Adipocyte (in vitro differentiated cells): ENCODE measurements around the gene ANKRD52.

Experiments
- DNase-seq: peaks from one replicate; pipeline ENCODE4 v3.0.0-alpha.2; 2015; ENCODE audit warnings: low read depth
- H3K27me3 ChIP-seq: replicated peaks from 2 replicates; pipeline ENCODE4 v1.7.0; 2013; ENCODE audit warnings: mild to moderate bottlenecking, low read length, moderate library complexity; ENCODE audit not compliant: control insufficient read depth, insufficient read depth
- H3K36me3 ChIP-seq: 2 replicates; pipeline ENCODE4 v1.7.0; 2013; ENCODE audit warnings: low read length, mild to moderate bottlenecking, moderate library complexity; ENCODE audit not compliant: control insufficient read depth, insufficient read depth, severe bottlenecking
- H3K4me1 ChIP-seq: 2 replicates; pipeline ENCODE4 v1.7.0; 2013; ENCODE audit warnings: mild to moderate bottlenecking, low read length, moderate library complexity; ENCODE audit not compliant: control insufficient read depth, insufficient read depth
- H3K4me3 ChIP-seq: 2 replicates; pipeline ENCODE4 v1.7.0; 2013; ENCODE audit warnings: mild to moderate bottlenecking, low read length, moderate library complexity
- H3K9ac ChIP-seq: 2 replicates; pipeline ENCODE4 v1.7.0; 2013; ENCODE audit warnings: mild to moderate bottlenecking, low read length, moderate library complexity
- H3K9me3 ChIP-seq: 2 replicates; pipeline ENCODE4 v1.7.0; 2013; ENCODE audit warnings: mild to moderate bottlenecking, low read length, moderate library complexity; ENCODE audit not compliant: control insufficient read depth

The ANKRD52 gene

DNA sequence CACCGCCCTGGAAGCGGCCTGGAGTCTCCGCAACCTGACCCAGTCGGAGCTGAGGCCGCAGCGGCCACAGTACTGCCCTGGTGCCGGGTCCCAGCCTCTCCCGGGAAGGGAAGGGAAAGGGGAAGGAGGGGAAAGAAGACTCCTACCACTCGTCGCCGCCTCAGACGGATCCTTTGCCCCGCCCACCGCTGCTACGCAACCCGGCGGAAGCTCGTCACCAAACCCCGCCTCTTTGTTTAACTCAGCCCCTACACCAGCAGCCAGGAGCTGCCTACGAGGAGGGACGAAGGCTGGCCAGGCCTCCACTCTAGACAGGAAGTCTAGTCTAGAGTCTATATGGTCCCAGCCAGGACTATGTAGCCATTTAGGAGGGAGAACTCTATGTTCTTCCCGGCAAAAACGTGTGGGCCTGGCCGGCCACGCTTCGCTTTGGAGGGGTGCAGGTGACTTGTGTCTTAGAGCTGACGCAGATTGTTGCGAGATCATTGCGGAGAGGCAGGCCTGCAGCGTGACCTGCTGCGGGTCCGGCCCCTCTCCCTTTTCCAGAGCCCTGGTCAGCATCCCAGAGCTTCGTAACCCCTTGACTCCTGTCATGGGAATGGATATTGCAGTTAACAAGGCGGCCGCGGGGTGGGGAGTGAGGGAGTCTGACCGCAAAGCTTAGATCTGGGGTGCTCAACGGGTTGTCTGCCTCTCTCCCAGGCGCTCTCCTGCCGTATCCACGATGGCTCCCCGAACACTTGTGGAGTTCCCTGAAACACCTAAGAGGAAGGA lies 36.2 kb downstream of the ANKRD52 start, which contains the start of gene RNF41:
Gene RNF41, minus strand, starts transcription at position 166 of the 774 bp plus-strand sequence. CDS start 7,875 bp downstream, outside the sequence.
- Histone ChIP-seq H3K4me1 (peaks cover 24% of the 10 kb centered on the region), H3K9ac (peak within 1 kb of the TSS; percentile 98), H3K36me3 (no peaks in the 10 kb centered on the region), H3K27me3 (no peaks in the 10 kb centered on the region), H3K4me3 (peak within 1 kb of the TSS; percentile 95), H3K9me3 (no peaks in the 10 kb centered on the region)
- DNase-seq, result peak; percentile 99

DNA sequence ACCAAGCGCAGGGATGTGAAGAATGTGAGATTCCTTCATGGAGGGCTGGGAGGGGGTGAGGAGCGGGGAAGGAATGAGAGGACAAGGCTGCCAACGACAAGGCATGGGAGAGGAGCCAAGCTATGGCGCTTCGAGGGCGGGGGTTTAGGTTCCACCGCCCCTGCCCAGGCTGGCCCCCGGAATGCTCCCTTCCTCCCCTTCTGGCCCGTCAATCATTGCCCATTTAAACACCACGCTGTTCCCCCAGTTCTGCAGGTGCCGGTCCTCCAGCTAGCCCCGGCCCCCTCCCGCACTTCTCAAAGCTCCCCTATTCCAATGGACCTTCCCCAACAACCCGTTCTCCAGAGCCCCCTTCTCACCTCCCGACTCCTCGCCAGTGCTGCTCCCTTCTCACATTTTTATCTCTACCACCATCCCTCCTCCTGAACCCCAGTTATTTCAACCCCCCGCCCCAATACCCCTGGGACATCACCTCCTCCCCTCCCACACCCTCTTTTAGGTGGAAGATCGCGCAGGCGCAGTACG lies 36.9 kb downstream of the ANKRD52 start:
- Histone ChIP-seq H3K9me3 (no peaks in the 10 kb centered on the region), H3K4me3 (peak overlapping the region; percentile 95), H3K9ac (peak overlapping the region; percentile 98), H3K27me3 (no peaks in the 10 kb centered on the region), H3K36me3 (peaks cover 4% of the 10 kb centered on the region), H3K4me1 (peaks cover 24% of the 10 kb centered on the region)
- DNase-seq, result peak; percentile 94

DNA sequence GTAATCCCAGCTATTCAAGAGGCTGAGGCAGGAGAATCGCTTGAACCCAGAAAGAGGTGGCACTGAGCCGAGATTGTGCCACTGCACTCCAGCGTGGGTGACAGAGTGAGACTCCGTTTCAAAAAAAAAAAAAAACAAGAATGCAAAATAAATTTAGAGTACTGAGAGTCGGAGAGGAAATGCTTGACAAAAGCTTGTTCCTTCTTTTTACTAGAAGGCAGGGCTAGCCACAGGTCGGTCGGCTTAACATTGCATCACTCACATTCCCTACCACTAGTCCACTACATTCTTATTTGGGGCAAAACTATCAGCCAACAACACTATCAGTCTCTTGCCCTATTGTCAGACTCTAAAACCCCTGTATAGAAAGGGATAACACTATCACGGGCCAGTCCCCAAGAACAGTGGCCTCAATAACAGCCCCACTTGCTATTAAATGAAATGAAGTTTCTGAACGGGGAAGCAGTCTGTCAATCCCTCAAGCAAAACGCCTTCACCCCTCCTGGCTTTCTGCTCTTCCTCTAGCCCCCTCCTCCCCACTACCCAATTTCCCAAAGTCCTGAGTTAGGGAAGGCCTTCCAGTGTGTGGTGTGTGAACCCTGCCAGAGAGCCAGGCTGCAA lies 37.5 kb downstream of the ANKRD52 start:
- H3K36me3 ChIP-seq, result peaks cover 9% of the 10 kb centered on the region

DNA sequence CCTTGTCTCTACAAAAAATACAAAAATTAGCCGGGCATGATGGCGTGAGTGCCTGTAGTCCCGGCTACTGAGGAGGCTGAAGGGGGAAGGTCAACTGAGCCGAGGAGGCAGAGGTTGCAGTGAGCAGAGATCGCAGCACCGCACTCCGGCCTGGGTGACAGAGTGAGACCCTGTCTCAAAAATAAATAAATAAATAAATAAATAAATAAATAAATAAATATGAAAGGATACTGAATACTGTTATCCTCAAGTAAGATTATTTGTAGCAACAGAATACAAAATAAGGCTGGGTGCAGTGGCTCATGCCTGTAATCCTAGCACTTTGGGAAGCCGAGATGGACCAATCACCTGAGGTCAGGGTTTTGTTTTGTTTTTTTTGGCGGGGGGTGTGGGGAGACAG lies 38.3 kb downstream of the ANKRD52 start:
- Histone ChIP-seq H3K9me3 (no peaks in the 10 kb centered on the region), H3K9ac (peak overlapping the region; percentile 98), H3K36me3 (peaks cover 14% of the 10 kb centered on the region), H3K4me1 (peaks cover 28% of the 10 kb centered on the region), H3K4me3 (peak overlapping the region; percentile 95), H3K27me3 (no peaks in the 10 kb centered on the region)
- DNase-seq, result no peak

More for the DNA sequence above, 37.5 kb downstream of the ANKRD52 start:
- peak; percentile 79 for DNase-seq
- H3K9ac ChIP-seq, result peak overlapping the region; percentile 98
- H3K4me3 ChIP-seq, result peak overlapping the region; percentile 95
- H3K4me1 ChIP-seq, result peaks cover 24% of the 10 kb centered on the region
- H3K9me3 ChIP-seq, result no peaks in the 10 kb centered on the region
- H3K27me3 ChIP-seq, result no peaks in the 10 kb centered on the region

DNA sequence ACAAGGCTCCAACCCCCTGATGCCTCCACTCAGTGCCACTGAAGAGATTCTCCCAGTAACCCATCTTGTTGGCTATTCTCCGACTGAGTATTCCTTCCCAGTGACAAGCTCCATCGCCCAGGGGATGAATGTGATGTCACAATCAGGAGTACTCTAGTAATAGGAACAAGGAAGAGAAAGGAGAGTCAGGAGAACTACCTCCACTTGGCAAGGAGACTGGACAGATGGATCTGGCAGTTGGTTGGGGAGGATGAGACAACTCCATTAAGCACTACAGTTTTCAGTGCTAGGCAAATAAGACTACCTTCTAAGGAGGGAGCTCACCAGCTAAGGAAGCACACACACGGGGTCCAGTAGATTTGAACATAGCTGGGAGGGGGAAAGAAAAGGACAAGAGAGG lies 41.7 kb downstream of the ANKRD52 start:
- Histone ChIP-seq H3K9ac (no peak overlapping the region), H3K4me1 (peaks cover 14% of the 10 kb centered on the region), H3K9me3 (no peaks in the 10 kb centered on the region), H3K36me3 (peaks cover 48% of the 10 kb centered on the region), H3K4me3 (no peak overlapping the region), H3K27me3 (no peaks in the 10 kb centered on the region)
- DNase-seq, result no peak

DNA sequence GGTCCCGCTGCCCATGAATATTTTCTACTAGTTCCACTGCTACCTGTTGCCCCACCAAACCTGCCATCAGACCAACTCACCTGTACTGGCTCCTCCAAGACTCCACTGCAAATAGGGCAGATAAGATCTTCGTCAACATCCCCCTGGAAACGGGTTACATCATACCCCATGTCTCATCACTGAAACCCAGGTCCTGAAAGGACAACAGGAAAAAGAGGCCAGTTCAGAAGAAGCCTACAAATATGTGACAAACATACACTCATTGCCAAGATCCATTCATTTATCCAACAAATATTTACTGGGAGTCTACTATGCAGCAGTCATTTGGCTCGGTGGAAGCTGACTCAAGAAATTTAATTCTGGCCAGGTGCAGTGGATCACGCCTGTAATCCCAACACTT lies 44.3 kb downstream of the ANKRD52 start:
- no peak for DNase-seq
- no peaks in the 10 kb centered on the region for H3K27me3 ChIP-seq
- H3K4me1 ChIP-seq, result peaks cover 7% of the 10 kb centered on the region
- H3K9ac ChIP-seq, result no peak overlapping the region
- peaks cover 71% of the 10 kb centered on the region for H3K36me3 ChIP-seq
- H3K4me3 ChIP-seq, result no peak overlapping the region
- no peaks in the 10 kb centered on the region for H3K9me3 ChIP-seq

DNA sequence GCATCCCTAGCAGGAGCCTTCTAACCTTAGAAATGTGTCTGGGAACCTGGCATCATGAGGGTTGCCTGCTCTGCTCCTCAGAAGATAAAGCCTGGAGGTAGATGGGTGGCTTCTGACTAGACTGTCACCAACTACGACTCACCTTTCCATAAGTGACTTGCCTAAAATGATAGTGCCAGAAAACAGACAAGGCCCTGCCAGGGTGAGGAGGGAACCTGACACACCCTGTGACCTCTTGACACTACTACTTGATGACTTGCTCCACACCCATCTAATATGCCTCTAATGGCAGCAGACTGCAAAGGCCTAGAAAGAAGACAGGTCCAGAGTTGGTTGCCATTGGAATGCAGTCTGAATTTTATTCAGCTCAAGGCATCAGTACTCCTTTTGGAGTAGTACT lies 45.8 kb downstream of the ANKRD52 start:
- Histone ChIP-seq H3K9ac (no peak overlapping the region), H3K27me3 (no peaks in the 10 kb centered on the region), H3K4me1 (peaks cover 10% of the 10 kb centered on the region), H3K4me3 (no peak overlapping the region), H3K9me3 (no peaks in the 10 kb centered on the region), H3K36me3 (peaks cover 81% of the 10 kb centered on the region)
- no peak for DNase-seq

DNA sequence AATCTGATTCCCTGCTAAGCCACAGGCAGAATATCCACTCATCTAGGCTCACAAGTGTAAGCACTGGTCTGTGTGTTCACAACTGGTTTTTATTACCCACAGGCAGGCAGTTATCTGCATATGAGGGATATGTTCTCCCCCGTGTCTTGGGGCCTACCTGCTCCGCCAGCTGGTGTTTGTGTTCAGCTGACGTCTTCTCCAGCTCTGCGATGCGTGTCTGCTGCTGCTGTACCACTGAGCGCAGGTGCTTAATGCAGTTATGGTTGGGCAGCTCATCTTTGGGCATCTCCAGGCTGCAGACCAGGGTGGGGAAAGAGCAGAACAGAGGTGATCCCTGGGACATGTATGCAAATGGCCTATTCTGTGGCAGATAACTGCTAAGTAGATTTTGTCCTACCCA lies 50.2 kb downstream of the ANKRD52 start:
- Histone ChIP-seq H3K9me3 (no peaks in the 10 kb centered on the region), H3K36me3 (peaks cover 81% of the 10 kb centered on the region), H3K4me1 (peaks cover 27% of the 10 kb centered on the region), H3K4me3 (no peak overlapping the region), H3K9ac (peak overlapping the region; percentile 6), H3K27me3 (no peaks in the 10 kb centered on the region)
- DNase-seq, result no peak

DNA sequence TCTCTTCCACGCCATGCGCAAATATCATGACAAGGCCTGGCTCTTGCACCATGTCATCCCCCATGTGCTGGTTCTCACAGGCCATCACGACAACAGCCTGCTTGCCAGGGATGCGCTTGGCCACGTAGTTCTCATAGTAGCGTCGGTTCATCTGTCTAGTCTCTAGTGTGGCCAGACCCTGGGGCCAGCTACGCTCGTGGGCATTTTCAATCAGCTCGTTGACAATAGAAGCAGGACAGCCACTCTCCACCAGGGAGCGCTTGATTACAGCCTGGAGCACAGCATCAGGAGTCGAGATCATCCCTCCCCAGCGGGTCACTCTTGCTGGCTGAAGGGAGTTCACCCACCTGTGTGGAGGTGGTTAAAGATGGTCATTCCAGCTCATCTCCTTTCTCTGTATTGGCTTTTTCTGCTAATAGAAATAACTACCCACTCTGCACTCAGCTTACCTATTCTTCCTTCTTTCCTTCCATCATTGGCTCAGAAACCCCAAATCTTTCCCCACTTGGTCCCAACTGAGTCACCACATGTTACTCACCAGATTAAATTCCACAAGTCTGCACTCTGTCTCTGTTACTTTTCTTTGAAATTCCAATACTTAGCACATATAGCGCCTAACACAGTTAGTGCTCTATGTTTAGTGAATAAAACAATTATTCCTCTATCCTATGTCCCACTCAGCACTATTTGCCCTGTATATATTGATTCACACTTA lies 51.6 kb downstream of the ANKRD52 start:
- DNase-seq, result peak; percentile 64
- H3K4me1 ChIP-seq, result peaks cover 33% of the 10 kb centered on the region
- H3K4me3 ChIP-seq, result no peak overlapping the region
- no peaks in the 10 kb centered on the region for H3K27me3 ChIP-seq
- H3K9me3 ChIP-seq, result no peaks in the 10 kb centered on the region
- peak overlapping the region; percentile 15 for H3K9ac ChIP-seq
- H3K36me3 ChIP-seq, result peaks cover 67% of the 10 kb centered on the region

DNA sequence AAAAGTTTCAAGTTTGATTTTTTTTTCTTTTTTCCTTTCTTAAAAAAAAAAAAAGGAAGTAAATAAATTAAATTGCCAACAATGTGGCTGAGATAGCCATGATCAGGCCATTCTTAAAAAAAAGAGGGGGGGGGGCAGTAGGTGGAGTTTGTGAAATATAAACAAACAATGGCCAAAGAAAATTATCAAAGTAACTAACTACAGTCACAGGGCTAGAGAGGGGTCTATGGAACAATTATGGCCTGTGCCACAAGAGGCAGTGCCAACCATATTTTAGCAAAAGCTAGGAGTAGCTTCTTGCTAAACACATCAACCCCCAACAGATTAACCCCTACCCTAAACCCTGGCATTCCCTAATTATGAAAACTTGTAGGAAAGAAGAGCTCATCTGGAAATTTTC lies 52.7 kb downstream of the ANKRD52 start:
- Histone ChIP-seq H3K4me3 (no peak overlapping the region), H3K9me3 (no peaks in the 10 kb centered on the region), H3K4me1 (peaks cover 33% of the 10 kb centered on the region), H3K9ac (peak overlapping the region; percentile 15), H3K27me3 (no peaks in the 10 kb centered on the region), H3K36me3 (peaks cover 57% of the 10 kb centered on the region)
- no peak for DNase-seq

DNA sequence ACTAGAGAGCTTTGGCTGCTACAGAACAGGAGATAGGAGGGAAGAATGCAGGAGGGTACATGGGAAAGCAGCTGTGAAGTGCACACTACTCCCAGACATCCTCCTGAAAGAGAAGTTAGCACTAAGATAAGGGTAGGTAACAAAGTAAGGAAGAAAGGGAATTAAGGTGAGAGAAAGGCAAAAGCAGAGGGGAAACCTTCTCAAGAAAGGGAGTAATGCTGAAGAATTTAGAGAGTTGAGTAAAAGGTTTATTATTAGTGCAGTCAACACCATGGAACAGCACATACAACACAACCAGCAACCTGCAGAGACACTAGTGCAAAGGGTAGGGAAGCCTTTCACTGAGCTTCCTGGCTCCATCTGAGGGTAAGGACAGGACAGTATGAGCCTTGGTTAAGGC lies 53.9 kb downstream of the ANKRD52 start:
- DNase-seq, result no peak
- Histone ChIP-seq H3K4me1 (peaks cover 33% of the 10 kb centered on the region), H3K4me3 (no peak overlapping the region), H3K9ac (no peak overlapping the region), H3K36me3 (peaks cover 47% of the 10 kb centered on the region), H3K9me3 (no peaks in the 10 kb centered on the region), H3K27me3 (no peaks in the 10 kb centered on the region)
